ENCODE data around the gene EMC6. TPM values are rescaled to one million over a fixed set of nuclear protein-coding genes. Genes with fewer than 3 reads are reported as not detected.

EMC6 gene
- total and polyA plus RNA-seq, 12 donors: 46.0 to 203 (median 54.6) TPM

DNA sequence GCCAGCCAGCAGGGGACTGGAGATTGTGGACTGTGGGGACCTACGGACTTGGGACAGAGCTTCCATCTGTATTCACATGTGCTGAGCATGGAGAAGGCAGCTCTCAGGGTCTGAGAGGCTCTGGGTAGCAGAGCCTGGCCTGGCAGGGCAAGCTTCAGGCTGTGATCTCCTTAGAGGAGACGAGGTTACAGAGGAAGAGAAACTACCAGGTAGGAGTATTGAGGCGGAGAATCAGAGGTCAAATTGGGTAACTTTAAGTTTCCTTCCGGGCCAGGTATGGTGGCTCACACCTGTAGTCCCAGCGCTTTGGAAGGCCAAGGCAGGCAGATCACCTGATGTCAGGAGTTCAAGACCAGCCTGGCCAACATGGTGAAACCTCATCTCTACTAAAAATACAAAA lies 23.3 kb upstream of the EMC6 start:
- H3K4me3 ChIP-seq: no peak overlapping the region
- ATAC-seq (no peak), DNase-seq (no peak)
- H3K27me3 ChIP-seq: no peaks in the 10 kb centered on the region
- 57 to 87% methylated on average over 5 of the region's 5 CpGs for WGBS, 2 donors
- intact Hi-C loops (cut with DNase I): loop anchor here in 3 of 10 donors (10.0 kb wide), 1 partner anchor 601 kb away; no protein-coding TSS in a partner anchor
- H3K4me1 ChIP-seq: peaks cover 0 to 17% (median 7%) of the 10 kb centered on the region in 9 donors
- H3K9me3 ChIP-seq: no peaks in the 10 kb centered on the region
- TF ChIP-seq, protein P1, sequence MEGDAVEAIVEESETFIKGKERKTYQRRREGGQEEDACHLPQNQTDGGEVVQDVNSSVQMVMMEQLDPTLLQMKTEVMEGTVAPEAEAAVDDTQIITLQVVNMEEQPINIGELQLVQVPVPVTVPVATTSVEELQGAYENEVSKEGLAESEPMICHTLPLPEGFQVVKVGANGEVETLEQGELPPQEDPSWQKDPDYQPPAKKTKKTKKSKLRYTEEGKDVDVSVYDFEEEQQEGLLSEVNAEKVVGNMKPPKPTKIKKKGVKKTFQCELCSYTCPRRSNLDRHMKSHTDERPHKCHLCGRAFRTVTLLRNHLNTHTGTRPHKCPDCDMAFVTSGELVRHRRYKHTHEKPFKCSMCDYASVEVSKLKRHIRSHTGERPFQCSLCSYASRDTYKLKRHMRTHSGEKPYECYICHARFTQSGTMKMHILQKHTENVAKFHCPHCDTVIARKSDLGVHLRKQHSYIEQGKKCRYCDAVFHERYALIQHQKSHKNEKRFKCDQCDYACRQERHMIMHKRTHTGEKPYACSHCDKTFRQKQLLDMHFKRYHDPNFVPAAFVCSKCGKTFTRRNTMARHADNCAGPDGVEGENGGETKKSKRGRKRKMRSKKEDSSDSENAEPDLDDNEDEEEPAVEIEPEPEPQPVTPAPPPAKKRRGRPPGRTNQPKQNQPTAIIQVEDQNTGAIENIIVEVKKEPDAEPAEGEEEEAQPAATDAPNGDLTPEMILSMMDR (IDR thresholded peaks at IDR 0.05): no peak
- peaks cover 0 to 85% (median 10%) of the 10 kb centered on the region in 9 donors for H3K36me3 ChIP-seq
- H3K27ac ChIP-seq: no peak overlapping the region

DNA sequence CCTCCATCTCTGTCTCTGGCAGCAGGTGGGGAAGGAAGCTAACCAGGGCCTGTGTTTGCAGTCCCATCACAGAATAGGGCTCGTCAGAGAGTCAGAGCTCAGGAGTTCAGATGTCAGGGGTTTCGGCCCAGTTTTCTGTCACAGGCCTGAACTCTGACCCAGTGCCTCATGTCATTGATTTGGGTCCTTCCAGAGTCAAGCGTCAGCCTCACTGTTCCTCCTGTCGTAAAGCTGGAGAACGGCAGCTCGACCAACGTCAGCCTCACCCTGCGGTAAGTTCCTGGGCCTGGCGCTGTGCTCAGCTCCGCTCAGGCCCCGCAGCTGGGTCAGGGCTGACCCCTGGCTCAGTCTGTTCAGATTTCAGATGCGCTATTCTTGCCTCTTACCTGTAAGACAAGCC lies 21.4 kb upstream of the EMC6 start:
- intact Hi-C loops (cut with DNase I): loop anchor here in 3 of 10 donors (10.0 kb wide), 1 partner anchor 602 kb away; no protein-coding TSS in a partner anchor
- H3K4me1 ChIP-seq: no peaks in the 10 kb centered on the region
- H3K27me3 ChIP-seq: no peaks in the 10 kb centered on the region
- H3K36me3 ChIP-seq: peaks cover 0 to 88% (median 10%) of the 10 kb centered on the region in 9 donors
- TF ChIP-seq, protein P1 (IDR thresholded peaks at IDR 0.05): no peak
- no peak overlapping the region for H3K4me3 ChIP-seq
- WGBS, 2 donors: 82 to 86% methylated on average over 12 of the region's 12 CpGs
- no peaks in the 10 kb centered on the region for H3K9me3 ChIP-seq
- H3K27ac ChIP-seq: no peak overlapping the region
- no peak for DNase-seq
- ATAC-seq: peak in 3 of 8 donors; percentile 7 to 14 (median 13)

DNA sequence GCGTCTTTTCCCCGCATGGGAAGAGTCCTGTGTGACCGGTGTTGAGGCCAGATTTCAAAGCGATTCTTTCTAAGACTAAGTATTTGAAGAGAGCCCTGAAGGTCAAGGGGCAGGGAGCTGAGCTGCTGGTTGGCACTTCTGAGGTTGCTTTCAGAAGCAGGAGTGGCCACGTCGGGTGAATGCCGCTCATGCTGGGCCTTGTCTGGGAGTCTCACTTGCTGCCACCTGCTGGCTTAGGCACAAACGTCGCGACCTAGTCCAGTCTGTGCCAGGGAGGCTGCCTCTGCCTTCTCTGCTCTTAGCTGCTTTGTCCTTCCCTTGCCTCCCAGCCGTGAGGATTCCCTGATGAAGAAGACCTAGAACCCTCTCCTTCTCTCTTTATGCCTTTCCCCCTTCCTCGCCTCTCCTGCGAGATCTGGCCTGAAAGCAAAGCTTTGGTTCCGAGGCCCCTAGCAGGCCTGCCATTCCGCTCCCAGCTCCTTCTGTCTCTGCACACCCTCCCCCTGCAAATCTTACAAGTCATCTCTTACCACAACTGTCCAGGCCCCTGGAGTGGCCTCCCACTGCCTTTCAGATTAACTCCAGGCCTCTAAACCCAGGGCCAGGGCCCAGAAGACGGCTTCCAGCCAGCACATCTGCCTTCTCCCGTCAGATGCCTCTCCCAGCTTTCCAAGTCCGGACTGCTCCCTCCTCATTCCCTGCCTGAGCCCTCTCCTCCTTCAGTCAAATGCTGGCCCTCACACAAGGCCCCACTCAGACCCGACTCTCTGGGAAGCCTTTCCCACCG lies 20.6 kb upstream of the EMC6 start:
- TF ChIP-seq, protein P1 (IDR thresholded peaks at IDR 0.05): peak in 8 of 9 donors; percentile 12 to 61 (median 52)
- ATAC-seq: peak; percentile 68 to 83 (median 80)
- no peaks in the 10 kb centered on the region for H3K4me1 ChIP-seq
- intact Hi-C loops (cut with DNase I): loop anchor here in 3 of 10 donors (10.0 kb wide), 1 partner anchor 603 kb away; no protein-coding TSS in a partner anchor
- H3K36me3 ChIP-seq: peaks cover 0 to 81% (median 10%) of the 10 kb centered on the region in 9 donors
- WGBS, 2 donors: 67 to 68% methylated on average over 20 of the region's 20 CpGs
- no peak overlapping the region for H3K4me3 ChIP-seq
- peak; percentile 52 to 53 for DNase-seq
- H3K9me3 ChIP-seq: no peaks in the 10 kb centered on the region
- H3K27ac ChIP-seq: no peak overlapping the region
- H3K27me3 ChIP-seq: no peaks in the 10 kb centered on the region

DNA sequence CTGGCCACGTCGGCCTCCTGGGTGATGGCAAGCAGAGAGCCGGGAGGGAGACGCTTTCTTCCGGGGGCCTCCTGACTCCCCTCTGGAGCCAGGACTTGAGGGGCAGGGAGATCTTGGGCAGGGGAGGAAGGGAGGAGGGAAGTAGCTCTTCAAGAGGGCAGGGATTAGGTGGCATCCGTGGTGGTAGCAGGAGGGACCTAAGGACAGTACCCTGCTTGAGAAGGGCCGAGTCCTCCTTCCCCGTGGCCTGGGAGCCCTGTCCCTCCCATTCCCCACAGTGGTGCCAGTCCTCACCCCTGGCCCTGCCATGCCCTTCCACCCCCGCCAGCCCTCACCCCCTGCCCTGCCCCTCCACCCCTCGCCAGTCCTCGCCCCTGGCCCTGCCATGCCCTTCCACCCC lies 12.8 kb upstream of the EMC6 start:
- DNase-seq: no peak
- no peak overlapping the region for H3K27ac ChIP-seq
- no peak for ATAC-seq
- intact Hi-C loops (cut with DNase I): no loop called here
- 88 to 92% methylated on average over 10 to 11 of the region's 11 CpGs for WGBS, 2 donors
- peaks cover 18 to 36% (median 25%) of the 10 kb centered on the region in 9 donors for H3K4me1 ChIP-seq
- peaks cover 0 to 37% (median 0%) of the 10 kb centered on the region in 9 donors for H3K36me3 ChIP-seq
- H3K9me3 ChIP-seq: no peaks in the 10 kb centered on the region
- no peak overlapping the region for H3K4me3 ChIP-seq
- no peaks in the 10 kb centered on the region for H3K27me3 ChIP-seq
- TF ChIP-seq, protein P1 (IDR thresholded peaks at IDR 0.05): no peak

Data from heart right ventricle (tissue), 16 donors.